IPS-11a (cell line): ENCODE results near the gene HSCB.
"Not testable (repeated sequence)": the region's sequence is repeated elsewhere in the genome, so short reads cannot be mapped to it uniquely, and the experiment has no call there.

Source experiments
- H3K4me3 ChIP-seq: one replicate; pipeline ENCODE4 v1.5.1; 2013; ENCODE audit warnings: low read depth, low read length, control low read depth

HSCB gene

GRCh38 chr22:28791124-28791523 lies 49.3 kb downstream of the HSCB start:
- no peak overlapping the region for H3K4me3 ChIP-seq

GRCh38 chr22:28791841-28792490 lies 50.1 kb downstream of the HSCB start:
- no peak overlapping the region for H3K4me3 ChIP-seq

GRCh38 chr22:28792491-28793383 lies 50.9 kb downstream of the HSCB start:
- H3K4me3 ChIP-seq, result no peak overlapping the region

- H3K4me3 ChIP-seq, result no peak overlapping the region
Measured at GRCh38 chr22:28793976-28794584, 52.2 kb downstream of the HSCB start.

GRCh38 chr22:28795071-28795693 lies 53.3 kb downstream of the HSCB start:
- H3K4me3 ChIP-seq, result no peak overlapping the region

GRCh38 chr22:28795932-28796856 lies 54.4 kb downstream of the HSCB start:
- H3K4me3 ChIP-seq, result no peak overlapping the region

- H3K4me3 ChIP-seq, result peak overlapping the region; percentile 93
Measured at GRCh38 chr22:28798810-28799605, 57.2 kb downstream of the HSCB start.

GRCh38 chr22:28799606-28800307 lies 57.9 kb downstream of the HSCB start:
- H3K4me3 ChIP-seq, result peak overlapping the region; percentile 93

- H3K4me3 ChIP-seq, result peak within 1 kb of the TSS; percentile 93
Measured at GRCh38 chr22:28800308-28801041, 58.6 kb downstream of the HSCB start, which contains the start of gene XBP1. Gene XBP1 (minus strand): TSS chr22:28800569.

- H3K4me3 ChIP-seq, result no peak overlapping the region
Measured at GRCh38 chr22:28801845-28802594, 60.2 kb downstream of the HSCB start.

GRCh38 chr22:28802595-28803123 lies 60.8 kb downstream of the HSCB start:
- no peak overlapping the region for H3K4me3 ChIP-seq

GRCh38 chr22:28805426-28805825 lies 63.6 kb downstream of the HSCB start:
- H3K4me3 ChIP-seq, result not testable (repeated sequence)
